ENCODE results near the gene ASB6.

- TF ChIP-seq, protein P1, sequence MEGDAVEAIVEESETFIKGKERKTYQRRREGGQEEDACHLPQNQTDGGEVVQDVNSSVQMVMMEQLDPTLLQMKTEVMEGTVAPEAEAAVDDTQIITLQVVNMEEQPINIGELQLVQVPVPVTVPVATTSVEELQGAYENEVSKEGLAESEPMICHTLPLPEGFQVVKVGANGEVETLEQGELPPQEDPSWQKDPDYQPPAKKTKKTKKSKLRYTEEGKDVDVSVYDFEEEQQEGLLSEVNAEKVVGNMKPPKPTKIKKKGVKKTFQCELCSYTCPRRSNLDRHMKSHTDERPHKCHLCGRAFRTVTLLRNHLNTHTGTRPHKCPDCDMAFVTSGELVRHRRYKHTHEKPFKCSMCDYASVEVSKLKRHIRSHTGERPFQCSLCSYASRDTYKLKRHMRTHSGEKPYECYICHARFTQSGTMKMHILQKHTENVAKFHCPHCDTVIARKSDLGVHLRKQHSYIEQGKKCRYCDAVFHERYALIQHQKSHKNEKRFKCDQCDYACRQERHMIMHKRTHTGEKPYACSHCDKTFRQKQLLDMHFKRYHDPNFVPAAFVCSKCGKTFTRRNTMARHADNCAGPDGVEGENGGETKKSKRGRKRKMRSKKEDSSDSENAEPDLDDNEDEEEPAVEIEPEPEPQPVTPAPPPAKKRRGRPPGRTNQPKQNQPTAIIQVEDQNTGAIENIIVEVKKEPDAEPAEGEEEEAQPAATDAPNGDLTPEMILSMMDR (CRISPR knock-in tag; IDR thresholded peaks at IDR 0.05), result no peak
- TF ChIP-seq, protein P2, sequence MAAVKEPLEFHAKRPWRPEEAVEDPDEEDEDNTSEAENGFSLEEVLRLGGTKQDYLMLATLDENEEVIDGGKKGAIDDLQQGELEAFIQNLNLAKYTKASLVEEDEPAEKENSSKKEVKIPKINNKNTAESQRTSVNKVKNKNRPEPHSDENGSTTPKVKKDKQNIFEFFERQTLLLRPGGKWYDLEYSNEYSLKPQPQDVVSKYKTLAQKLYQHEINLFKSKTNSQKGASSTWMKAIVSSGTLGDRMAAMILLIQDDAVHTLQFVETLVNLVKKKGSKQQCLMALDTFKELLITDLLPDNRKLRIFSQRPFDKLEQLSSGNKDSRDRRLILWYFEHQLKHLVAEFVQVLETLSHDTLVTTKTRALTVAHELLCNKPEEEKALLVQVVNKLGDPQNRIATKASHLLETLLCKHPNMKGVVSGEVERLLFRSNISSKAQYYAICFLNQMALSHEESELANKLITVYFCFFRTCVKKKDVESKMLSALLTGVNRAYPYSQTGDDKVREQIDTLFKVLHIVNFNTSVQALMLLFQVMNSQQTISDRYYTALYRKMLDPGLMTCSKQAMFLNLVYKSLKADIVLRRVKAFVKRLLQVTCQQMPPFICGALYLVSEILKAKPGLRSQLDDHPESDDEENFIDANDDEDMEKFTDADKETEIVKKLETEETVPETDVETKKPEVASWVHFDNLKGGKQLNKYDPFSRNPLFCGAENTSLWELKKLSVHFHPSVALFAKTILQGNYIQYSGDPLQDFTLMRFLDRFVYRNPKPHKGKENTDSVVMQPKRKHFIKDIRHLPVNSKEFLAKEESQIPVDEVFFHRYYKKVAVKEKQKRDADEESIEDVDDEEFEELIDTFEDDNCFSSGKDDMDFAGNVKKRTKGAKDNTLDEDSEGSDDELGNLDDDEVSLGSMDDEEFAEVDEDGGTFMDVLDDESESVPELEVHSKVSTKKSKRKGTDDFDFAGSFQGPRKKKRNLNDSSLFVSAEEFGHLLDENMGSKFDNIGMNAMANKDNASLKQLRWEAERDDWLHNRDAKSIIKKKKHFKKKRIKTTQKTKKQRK (IDR thresholded peaks at IDR 0.05; ENCODE audit: low read length), result no peak
- no peak for TF ChIP-seq ZNF841 (CRISPR knock-in tag; IDR thresholded peaks at IDR 0.05; ENCODE audit: borderline replicate concordance)
Observed at GRCh38 chr9:129640086-129640870, 1.7 kb downstream of the ASB6 start.
